Epithelial cell of esophagus (primary cell): ENCODE data around the gene C1QBP.

Experiments
- DNase-seq: peaks from one replicate; pipeline ENCODE4 v3.0.0; 2010; ENCODE audit warnings: low read depth
- H3K4me3 ChIP-seq: 2 replicates; pipeline ENCODE4 v1.5.1; 2011; ENCODE audit warnings: mild to moderate bottlenecking, low read length, control low read depth
- CTCF ChIP-seq: IDR thresholded peaks from 2 replicates; pipeline ENCODE4 v1.5.1; 2011; ENCODE audit warnings: low read depth, mild to moderate bottlenecking, low read length, control low read depth, inconsistent platforms; ENCODE audit not compliant: insufficient read depth; ENCODE audit errors: missing control alignments

Gene C1QBP

DNA sequence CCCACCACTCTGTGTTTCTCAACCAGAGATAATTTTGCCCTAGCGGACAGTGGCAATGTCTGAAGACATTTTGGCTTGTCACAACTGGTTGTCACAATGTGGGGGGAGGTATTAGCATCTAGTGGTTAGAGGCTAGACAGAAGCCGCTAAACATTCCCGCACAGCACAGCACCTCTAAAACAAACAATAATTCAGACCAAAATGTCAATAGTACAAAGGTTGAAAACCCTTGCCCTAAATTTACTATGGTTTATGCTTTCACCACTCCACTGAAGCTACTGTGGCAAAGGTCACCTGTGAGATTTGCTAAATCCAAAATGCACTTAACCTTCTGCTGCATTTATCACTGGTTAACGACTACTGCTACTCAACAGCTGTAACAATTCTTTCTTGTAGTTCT lies 33.6 kb downstream of the C1QBP start:
- no peak for DNase-seq
- H3K4me3 ChIP-seq = no peak overlapping the region
- no peak for TF ChIP-seq CTCF

GRCh38 chr17:5399767-5400166 lies 39.2 kb downstream of the C1QBP start:
- H3K4me3 ChIP-seq = no peak overlapping the region
- DNase-seq = no peak
- no peak for TF ChIP-seq CTCF

DNA sequence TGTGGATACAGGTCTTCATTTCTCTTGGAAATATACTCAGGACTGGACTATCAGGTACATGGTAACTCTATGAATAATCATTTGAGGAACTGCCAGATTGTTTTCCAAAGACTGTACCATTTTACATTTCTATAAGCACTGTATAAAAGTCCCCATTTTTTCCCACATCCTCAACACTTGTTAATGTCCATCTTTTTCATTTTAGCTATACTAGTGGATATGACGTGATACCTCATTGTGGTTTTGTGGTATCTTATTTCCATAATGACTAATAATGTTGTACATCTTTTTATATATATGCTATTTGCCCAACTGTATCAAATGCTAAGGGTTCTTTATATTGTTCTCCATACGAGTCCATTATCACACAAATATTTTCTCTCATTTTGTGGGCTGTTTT lies 42.3 kb downstream of the C1QBP start:
- TF ChIP-seq CTCF = no peak
- no peak overlapping the region for H3K4me3 ChIP-seq
- DNase-seq = no peak

- no peak for DNase-seq
- TF ChIP-seq CTCF = no peak
- no peak overlapping the region for H3K4me3 ChIP-seq
Measured at GRCh38 chr17:5391678-5392077, 47.3 kb downstream of the C1QBP start.
